HG02870 (cell line): ENCODE results near the gene HEATR5A.
A peak's percentile ranks its signal among the peaks of the same experiment; 100 is the strongest.
"Not testable (repeated sequence)": the region's sequence is repeated elsewhere in the genome, so short reads cannot be mapped to it uniquely, and the experiment has no call there.

Experiments used
- ATAC-seq: cut with Tn5 transposase; IDR thresholded peaks from one replicate; pipeline ENCODE4 v1.9.1; 2021; ENCODE audit warnings: mild to moderate bottlenecking, moderate library complexity; ENCODE audit not compliant: unreplicated experiment

HEATR5A gene

GRCh38 chr14:31337331-31337730, 83.0 kb downstream of the HEATR5A start:
- no peak for ATAC-seq

- no peak for ATAC-seq
These were observed 83.7 kb downstream of the HEATR5A start for GRCh38 chr14:31336646-31337045.

GRCh38 chr14:31331395-31331794, 89.0 kb downstream of the HEATR5A start:
- ATAC-seq: not testable (repeated sequence)

- not testable (repeated sequence) for ATAC-seq
These were observed 90.4 kb downstream of the HEATR5A start for GRCh38 chr14:31329876-31330521.

GRCh38 chr14:31326111-31326510, 94.2 kb downstream of the HEATR5A start:
- no peak for ATAC-seq

GRCh38 chr14:31323419-31323818, 96.9 kb downstream of the HEATR5A start:
- ATAC-seq: no peak

GRCh38 chr14:31320922-31321766, 99.2 kb downstream of the HEATR5A start:
- no peak for ATAC-seq

GRCh38 chr14:31320216-31320615, 100.1 kb downstream of the HEATR5A start:
- no peak for ATAC-seq

- no peak for ATAC-seq
These were observed 100.6 kb downstream of the HEATR5A start for GRCh38 chr14:31319701-31320100.

GRCh38 chr14:31312934-31313333, 107.4 kb downstream of the HEATR5A start:
- no peak for ATAC-seq

GRCh38 chr14:31312370-31312769, 108.0 kb downstream of the HEATR5A start:
- ATAC-seq: not testable (repeated sequence)

- ATAC-seq: peak; percentile 44
These were observed 112.7 kb downstream of the HEATR5A start for GRCh38 chr14:31307618-31308017.

- ATAC-seq: no peak
These were observed 113.2 kb downstream of the HEATR5A start for GRCh38 chr14:31307198-31307597.

GRCh38 chr14:31303654-31304053, 116.7 kb downstream of the HEATR5A start:
- no peak for ATAC-seq

- ATAC-seq: no peak
These were observed 119.5 kb downstream of the HEATR5A start for GRCh38 chr14:31300883-31301282.

- ATAC-seq: no peak
These were observed 120.1 kb downstream of the HEATR5A start for GRCh38 chr14:31300296-31300695.

- ATAC-seq: peak; percentile 91
These were observed 122.5 kb downstream of the HEATR5A start for GRCh38 chr14:31297701-31298344.

- no peak for ATAC-seq
These were observed 123.2 kb downstream of the HEATR5A start for GRCh38 chr14:31297112-31297511.

- no peak for ATAC-seq
These were observed 125.5 kb downstream of the HEATR5A start for GRCh38 chr14:31294746-31295405.

- no peak for ATAC-seq
These were observed 127.3 kb downstream of the HEATR5A start for GRCh38 chr14:31292937-31293616.

GRCh38 chr14:31291210-31291609, 129.1 kb downstream of the HEATR5A start:
- ATAC-seq: no peak
